ENCODE measurements around the gene RILPL1. TPM values are rescaled to one million over a fixed set of nuclear protein-coding genes. Genes with fewer than 3 reads are reported as not detected.

The RILPL1 gene
- total and polyA plus RNA-seq, 7 donors: 34.8 to 73.7 (median 54.4) TPM

DNA sequence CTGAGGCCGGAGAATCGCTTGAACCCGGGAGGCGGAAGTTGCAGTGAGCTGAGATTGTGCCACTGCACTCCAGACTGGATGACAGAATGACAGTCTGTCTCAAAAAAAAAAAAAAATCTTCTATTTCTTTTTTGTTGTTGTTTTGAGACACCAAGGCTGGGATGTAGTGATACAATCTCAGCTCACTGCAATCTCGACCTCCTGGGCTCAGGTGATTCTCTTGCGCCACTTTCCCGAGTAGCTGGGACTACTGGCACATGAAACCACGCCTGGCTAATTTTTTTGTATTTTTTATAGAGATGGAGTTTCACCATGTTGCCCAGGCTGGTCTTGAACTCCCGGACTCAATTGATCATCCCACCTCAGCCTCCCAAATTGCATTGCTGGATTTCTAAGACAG lies 82.9 kb downstream of the RILPL1 start:
- WGBS, 3 donors: 89% methylated on average over 9 of the region's 9 CpGs
- no peaks in the 10 kb centered on the region for H3K4me1 ChIP-seq
- DNase-seq (no peak), ATAC-seq (no peak)
- no peaks in the 10 kb centered on the region for H3K9me3 ChIP-seq
- H3K36me3 ChIP-seq (ENCODE audit: insufficient read depth in 1 of 2, low read depth in 1 of 2): no peaks in the 10 kb centered on the region
- no peak overlapping the region for H3K27ac ChIP-seq
- intact Hi-C loops (cut with DNase I): no loop called here
- H3K4me3 ChIP-seq: no peak overlapping the region
- no peaks in the 10 kb centered on the region for H3K27me3 ChIP-seq (ENCODE audit: insufficient read depth in 3 of 3, low read length in 2 of 3)
- TF ChIP-seq, protein P1, sequence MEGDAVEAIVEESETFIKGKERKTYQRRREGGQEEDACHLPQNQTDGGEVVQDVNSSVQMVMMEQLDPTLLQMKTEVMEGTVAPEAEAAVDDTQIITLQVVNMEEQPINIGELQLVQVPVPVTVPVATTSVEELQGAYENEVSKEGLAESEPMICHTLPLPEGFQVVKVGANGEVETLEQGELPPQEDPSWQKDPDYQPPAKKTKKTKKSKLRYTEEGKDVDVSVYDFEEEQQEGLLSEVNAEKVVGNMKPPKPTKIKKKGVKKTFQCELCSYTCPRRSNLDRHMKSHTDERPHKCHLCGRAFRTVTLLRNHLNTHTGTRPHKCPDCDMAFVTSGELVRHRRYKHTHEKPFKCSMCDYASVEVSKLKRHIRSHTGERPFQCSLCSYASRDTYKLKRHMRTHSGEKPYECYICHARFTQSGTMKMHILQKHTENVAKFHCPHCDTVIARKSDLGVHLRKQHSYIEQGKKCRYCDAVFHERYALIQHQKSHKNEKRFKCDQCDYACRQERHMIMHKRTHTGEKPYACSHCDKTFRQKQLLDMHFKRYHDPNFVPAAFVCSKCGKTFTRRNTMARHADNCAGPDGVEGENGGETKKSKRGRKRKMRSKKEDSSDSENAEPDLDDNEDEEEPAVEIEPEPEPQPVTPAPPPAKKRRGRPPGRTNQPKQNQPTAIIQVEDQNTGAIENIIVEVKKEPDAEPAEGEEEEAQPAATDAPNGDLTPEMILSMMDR (IDR thresholded peaks at IDR 0.05): no peak

DNA sequence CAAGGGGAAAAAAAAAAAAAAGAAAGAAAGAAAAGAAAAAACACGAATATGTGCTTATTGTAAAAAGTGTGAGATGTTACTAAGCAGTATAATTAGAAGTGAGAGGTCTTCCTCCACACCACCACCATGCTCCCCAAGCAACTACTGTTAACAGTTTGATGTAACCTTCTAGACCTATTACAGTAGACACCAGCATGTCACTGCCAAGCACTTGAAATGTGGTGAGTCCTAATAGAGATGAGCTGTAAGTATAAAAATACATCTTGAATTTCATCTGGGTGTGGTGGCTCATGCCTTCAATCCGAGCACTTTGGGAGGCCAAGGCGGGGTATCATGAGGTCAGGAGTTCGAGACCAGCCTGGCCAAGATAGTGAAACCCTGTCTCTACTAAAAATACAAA lies 83.7 kb downstream of the RILPL1 start:
- Histone ChIP-seq H3K9me3 (no peaks in the 10 kb centered on the region), H3K36me3 (ENCODE audit: insufficient read depth in 1 of 2, low read depth in 1 of 2) (no peaks in the 10 kb centered on the region), H3K4me1 (peaks cover 5% of the 10 kb centered on the region), H3K27ac (no peak overlapping the region), H3K27me3 (ENCODE audit: insufficient read depth in 3 of 3, low read length in 2 of 3) (no peaks in the 10 kb centered on the region), H3K4me3 (no peak overlapping the region)
- 75 to 83% (median 82%) methylated on average over 4 of the region's 4 CpGs for WGBS, 3 donors
- DNase-seq (no peak), ATAC-seq (peak in 1 of 4 donors; percentile 40)
- intact Hi-C loops (cut with DNase I): no loop called here
- TF ChIP-seq, protein P1 (IDR thresholded peaks at IDR 0.05): no peak

DNA sequence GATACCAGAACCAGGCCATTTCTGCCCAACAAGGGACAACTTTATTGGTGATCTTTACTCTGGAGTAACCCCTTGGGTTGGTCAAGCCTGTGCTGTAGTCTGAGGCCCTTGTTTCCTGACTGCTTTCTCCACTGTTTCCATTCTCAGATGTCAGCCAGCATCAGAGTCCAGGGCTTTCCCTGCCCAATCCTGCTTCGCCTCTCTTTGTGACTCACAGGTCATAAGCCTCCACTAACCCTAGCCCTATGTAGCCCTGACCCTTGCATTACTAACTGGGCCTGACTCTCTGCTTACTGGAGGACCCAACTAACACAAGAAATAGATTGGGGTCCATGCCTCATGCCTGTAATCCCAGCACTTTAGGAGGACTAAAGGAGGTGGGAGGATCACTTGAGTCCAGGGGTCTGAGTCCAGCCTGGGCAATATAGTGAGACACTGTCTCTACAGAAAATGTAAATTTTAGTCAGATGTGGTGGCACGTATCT lies 84.2 kb downstream of the RILPL1 start:
- Histone ChIP-seq H3K27me3 (ENCODE audit: insufficient read depth in 3 of 3, low read length in 2 of 3) (no peaks in the 10 kb centered on the region), H3K36me3 (ENCODE audit: insufficient read depth in 1 of 2, low read depth in 1 of 2) (no peaks in the 10 kb centered on the region), H3K4me3 (no peak overlapping the region), H3K27ac (no peak overlapping the region), H3K9me3 (no peaks in the 10 kb centered on the region), H3K4me1 (peaks cover 5% of the 10 kb centered on the region)
- ATAC-seq: peak in 1 of 4 donors; percentile 15
- intact Hi-C loops (cut with DNase I): no loop called here
- WGBS, 3 donors: 80 to 87% (median 81%) methylated on average over 2 of the region's 2 CpGs
- DNase-seq: no peak
- TF ChIP-seq, protein P1 (IDR thresholded peaks at IDR 0.05): no peak

DNA sequence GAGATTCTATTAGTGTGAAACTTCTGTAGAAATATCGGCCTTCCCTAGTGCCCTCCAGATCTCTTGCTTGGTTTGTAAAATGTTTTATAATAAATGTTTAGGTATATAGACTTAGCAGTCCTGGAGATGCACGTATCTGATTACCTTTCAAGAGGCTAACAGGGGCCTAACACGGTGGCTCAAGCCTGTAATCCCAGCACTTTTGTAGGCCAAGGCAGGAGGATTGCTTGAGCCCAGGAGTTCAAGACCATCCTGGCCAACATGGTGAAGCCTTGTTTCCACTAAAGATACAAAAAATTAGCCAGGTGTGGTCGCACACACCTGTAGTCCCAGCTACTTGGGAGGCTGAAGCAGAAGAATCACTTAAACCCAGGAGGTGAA lies 87.2 kb downstream of the RILPL1 start:
- DNase-seq (no peak), ATAC-seq (no peak)
- Histone ChIP-seq H3K9me3 (no peaks in the 10 kb centered on the region), H3K4me1 (peaks cover 5% of the 10 kb centered on the region), H3K27me3 (ENCODE audit: insufficient read depth in 3 of 3, low read length in 2 of 3) (no peaks in the 10 kb centered on the region), H3K36me3 (ENCODE audit: insufficient read depth in 1 of 2, low read depth in 1 of 2) (no peaks in the 10 kb centered on the region), H3K4me3 (no peak overlapping the region), H3K27ac (no peak overlapping the region)
- intact Hi-C loops (cut with DNase I): no loop called here
- TF ChIP-seq, protein P1 (IDR thresholded peaks at IDR 0.05): no peak
- 53 to 58% (median 54%) methylated on average over 4 of the region's 4 CpGs for WGBS, 3 donors

Measured in psoas muscle (tissue), 8 donors.